GM11168 (cell line): ENCODE measurements around the gene FAM53B.

Source experiments
- in situ Hi-C: fragments of 300-500 bp; cut with MboI; formaldehyde crosslinking; loops from one replicate; pipeline ENCODE4 v1.12.0; 2022; ENCODE audit warnings: low sequenced_read_pairs; ENCODE audit not compliant: unreplicated experiment

FAM53B gene

DNA sequence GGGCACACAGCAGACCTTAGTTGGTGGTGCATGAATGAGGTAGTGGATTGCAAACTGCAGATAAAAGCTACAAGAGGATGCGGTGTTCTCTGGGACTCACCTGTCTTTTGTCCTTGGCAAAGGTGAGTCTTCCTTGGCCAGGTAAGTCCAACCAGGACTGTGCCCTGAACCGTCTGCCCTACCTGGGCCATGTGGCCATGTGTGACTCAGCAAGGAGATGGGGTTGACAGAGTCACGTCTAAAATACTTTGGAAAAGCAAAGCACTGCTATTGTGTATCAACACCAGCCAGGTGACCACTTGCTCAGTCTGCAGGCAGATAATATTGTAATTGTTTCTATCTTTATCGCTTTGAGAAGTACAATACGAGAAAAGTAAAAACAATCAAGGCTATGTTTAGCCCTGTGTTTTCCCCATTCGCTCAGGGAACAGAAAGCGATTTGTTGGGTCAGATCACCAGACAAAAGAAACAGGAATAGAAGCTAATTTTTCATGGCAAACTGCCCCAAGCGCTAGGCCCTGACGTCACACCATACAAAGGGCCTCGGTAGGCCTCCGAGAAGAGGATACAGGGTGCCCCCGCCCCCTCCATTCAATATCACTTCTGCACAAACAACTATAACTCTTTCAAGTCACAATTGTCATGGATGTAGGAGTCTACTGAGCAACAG, 57.3 kb downstream of the FAM53B start:
- in situ Hi-C loops: no loop called here

DNA sequence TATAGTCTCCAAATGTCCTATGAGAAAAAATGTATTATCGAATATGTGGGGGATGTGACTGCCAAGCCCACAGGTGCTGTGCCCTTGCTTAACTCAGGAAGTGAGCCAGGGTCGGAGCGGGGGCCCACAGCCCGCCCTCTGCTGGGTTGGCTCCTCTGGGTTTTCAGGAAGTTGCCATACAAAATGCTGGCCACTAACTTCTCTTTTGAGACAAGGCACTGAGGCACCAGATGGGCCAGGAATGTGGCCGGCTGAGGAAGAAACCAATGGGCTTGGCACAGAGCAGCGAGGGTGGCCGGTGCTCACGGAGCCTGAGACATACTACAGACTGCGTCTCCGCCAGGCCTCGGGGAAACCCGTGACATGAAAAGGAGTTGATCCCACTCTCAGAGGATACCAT, 58.9 kb downstream of the FAM53B start:
- in situ Hi-C loops: no loop called here

DNA sequence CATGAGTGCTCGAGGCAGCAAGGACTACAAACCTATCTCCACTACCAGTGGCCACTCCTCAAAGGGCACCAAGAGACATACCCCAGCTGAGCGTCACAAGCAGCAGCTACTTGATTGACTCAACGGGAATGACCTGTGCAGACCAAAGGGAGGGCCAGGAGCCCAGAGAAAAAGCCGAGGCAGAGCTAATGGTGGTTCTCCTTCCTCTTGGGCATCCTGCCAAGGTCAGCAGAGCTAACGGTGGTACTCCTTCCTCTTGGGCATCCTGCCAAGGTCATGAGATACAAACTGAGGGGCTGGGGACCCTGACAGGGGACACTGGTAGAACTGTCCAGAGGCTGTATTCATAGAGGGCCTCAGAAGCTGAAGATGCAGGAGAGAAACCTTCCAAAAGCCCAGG, 60.4 kb downstream of the FAM53B start:
- in situ Hi-C loops: no loop called here

DNA sequence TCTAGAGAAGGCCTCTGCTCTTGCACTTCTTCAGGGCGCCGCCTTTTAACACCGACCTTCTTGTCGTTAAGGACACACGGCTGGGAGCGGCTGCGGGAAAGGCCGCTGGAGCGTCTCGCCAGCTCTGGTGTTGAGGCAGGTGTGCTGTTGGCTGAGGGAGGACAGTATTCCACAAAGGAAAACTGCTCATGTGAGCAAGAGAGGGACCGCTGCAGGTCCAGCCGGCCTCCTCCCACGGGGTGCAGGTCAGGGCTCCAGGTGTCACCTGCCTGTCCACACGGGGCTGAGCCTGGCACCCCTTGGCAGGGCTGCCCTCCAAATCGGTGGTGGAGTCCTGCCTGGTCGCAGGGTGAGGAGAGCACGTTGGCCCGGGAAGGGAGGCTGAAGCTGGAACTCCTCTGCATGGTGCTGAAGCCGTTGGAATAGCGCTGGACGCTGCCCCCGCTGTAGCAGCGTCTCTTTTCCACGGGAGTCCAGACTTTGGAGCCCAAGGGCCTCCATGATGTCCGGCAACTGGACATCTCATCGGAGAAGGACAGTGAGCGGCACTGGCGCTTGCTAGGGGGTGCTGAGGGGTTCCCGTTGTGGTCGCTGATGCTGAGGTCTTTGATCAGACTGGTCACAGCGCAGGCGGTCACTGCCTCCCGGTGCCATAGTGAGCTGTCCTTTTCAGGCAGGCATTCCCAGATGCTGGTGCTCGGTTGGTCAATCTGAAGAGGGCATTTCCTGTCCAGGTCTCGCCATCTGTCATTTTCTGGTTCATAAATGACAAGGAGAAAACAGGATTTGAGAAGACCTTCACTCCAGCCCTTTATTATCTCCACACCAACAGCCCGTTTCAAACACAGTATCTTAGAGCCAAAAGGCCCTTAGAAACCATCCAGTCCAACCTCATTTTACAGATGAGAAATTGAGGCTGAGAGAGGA, 62.3 kb downstream of the FAM53B start:
- in situ Hi-C loops: no loop called here

DNA sequence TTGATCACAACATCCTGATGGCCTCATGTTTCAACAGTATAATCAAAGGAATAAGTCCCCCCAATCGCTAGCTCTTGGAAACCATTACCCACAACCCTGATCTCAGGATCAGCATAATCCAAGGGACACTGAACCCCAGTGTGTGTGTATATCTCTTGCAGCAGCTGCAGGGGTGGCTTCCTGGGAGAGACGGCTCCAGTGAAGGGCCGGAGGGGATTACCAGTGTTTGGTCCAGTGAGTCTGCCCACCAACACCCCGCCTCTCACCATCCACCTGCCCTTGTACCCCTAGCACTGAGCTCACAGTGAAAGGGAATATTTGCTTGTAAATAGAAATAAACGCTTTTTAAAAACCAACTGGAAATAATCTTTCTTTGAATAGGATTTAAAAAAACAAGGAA, 63.1 kb downstream of the FAM53B start:
- in situ Hi-C loops: no loop called here

DNA sequence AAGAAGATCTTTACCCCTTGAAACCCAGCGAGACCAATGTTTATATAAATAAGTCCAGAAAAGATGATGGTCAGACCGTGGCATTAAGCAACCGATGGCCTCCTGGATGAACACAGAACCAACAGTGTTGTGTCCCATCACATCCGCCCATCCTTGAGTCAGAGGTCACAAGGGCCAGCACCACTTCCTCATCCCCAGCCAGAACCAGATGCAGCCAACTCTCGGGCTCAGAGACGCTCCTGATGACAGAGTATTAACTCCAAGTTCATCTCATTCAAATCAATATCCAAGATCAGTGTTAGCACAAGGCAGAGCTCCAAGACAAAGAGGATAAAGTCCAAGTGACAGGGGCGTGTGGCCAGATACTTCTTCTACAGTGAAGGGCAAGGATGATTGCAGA, 63.5 kb downstream of the FAM53B start:
- in situ Hi-C loops: no loop called here

DNA sequence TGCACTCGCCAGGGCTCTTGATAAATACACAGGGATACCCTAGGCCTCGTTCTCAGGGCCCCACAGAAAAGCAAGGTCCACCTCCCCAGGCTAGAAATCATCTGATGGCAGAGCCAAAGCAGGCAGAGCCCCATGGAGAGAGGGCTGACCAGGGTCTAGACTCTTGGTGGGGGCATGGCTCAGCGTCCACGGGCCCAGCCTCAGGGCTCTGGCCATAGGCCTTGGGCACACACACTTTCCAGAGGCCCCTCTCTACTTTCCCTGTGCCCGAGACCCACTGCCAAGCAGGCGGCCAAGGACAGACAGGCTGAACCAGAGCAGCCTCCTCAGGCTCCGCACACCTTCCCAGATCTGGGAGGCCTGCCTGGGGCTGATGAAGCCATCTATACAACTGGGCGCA, 64.8 kb downstream of the FAM53B start:
- in situ Hi-C loops: no loop called here

DNA sequence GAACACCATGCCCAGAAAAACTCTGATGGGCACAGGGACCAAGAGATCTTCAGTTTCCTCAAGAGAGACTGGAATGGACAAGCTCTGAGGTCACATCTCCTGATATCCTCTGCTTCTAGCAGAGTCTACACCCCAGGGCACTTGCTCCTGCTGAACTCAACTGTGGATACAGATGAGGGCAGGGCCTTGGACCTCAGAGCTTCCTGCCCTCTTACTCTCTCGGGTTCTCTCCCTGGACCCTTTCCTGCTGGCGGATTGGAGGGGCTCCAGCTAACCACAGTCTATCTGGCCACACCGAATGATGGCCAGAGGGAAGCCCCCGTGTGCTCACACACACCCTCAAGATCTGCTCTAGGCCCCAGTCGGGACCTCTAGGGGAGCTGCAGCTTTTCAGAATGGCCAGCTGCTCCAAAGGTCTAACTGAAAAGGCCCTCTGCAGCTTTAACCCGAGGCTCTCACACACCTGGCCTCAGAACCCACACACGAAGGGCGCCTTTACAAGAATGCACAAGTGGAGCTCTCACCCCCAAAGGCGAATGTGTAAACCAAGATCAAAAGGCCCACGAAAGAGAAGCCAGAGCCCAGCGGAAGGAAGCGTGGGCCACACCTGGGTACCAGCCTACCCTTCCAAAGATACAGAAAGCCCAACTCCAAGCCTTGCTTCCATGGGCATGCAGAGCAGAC, 65.5 kb downstream of the FAM53B start:
- in situ Hi-C loops: no loop called here

DNA sequence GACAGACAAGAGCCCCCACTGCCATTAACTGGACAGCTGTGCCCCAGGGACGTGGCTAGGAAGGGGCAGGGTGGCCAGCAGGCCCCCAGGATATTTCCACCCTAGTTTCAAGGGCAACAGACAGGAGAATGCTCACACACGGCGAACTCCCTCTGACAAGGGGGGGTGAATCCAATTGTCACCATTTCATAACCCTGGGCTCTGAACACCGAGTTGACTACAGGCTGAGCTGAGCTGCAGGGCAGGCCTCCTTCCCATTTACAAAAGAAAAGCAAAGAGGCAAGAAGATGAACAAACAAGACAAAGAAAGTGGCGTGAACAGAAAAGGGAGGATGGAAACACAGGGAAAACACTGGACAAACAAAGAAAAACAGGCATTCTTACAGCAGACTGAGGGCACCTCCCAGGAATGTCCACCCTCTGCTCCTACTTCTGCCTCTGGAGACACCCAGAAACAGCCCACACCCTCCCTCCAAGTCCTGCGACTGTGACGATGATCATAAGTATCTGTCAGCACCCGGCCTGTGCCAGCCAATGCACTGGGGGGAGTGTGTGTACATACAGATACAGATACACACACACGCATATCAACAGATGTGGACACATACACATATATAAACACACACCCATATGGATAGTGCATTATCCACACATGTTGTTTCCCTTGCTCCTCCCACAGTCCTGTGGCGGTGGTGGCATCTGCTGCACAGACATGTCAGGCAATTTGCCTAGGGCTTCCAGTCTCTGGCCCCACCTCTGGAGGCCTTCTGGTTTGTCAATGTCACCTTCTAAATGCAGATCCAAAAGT, 66.2 kb downstream of the FAM53B start:
- in situ Hi-C loops: no loop called here

DNA sequence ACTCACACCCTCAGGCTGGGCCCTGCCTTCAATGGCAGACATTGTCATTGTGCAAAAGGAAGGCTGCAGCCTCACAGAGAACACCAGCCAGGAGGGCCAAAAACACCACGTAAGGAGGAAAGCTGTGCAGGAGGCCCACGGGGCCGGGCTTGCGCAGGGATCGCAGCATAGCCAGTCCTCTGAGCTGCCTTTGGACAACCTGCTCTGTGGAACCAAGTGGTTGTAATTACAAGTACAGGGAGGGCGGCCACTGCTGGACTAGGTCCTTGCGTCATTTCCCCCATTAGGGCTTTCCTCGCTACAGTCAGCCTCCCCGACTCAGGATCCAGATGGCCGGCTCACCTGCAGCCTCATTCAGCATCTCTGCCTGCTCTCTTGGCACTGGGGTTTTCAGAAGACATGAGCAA, 66.9 kb downstream of the FAM53B start:
- in situ Hi-C loops: no loop called here

DNA sequence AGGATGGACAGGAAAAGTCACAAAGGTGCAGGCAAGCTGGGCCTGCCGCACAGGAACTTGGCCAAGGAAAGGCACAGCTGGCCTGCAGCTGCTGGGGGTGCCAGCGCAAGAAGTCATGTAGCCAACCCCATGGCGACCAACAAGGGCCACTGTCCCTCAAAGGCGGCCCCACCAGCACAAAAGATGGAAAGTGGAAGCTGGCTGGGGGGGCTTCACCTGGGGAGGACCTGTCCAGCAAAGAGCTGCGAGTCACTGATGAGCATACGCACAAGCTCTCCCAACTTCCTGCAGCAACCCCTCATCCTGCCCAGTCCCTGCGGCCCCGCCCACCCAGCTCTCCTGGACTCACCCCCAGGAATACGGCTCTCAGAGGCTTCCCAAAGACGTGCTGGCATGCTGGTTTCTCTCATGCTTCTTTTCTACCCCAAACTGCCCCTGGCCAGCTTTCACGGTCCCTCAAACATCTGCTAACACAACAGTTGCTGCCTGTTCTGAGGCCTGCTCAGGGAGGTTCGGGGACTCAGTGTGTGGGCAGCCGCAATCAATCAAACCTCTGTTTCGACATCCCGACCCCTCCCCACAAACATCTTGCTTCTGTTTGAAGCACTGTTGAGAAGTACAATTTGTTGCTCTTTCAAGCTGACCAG, 67.6 kb downstream of the FAM53B start:
- in situ Hi-C loops: no loop called here

DNA sequence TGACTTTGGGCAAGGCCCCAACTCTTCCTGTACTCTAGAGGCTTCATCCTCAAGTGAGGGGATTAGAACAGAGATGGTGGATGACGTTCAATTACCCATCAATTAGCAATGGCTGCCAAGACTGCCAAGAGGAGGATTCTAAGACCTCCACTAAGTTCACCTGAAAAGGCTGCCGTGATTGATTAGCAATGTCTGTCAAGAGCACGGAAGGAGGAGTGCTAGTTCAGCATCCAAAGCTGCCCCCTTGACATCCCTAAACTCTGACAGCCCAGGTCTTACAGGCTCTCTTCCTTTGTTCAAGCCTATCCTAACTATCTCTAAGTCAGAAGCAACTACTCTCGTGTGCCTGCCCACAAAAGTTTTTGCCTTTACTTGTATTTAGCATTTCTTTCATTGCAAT, 68.4 kb downstream of the FAM53B start:
- in situ Hi-C loops: no loop called here

DNA sequence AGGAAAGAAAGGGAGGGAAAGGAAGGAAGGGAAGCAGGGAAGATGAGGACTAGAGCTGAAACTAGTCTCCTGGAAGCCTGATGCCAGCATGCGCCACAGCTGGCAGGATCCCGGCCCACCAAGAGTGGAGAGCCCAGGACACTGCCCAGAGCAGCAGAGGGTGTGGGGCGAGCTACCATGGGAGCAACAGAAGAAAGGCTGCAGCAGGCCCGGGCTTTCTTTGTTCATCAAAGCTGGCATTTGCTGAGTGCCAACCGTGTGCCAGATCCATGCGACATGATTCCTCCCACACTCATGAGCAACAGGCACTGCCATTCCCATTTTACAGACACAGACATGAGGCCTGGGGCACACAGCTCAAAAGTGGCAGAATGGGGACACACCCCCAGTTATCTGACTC, 68.9 kb downstream of the FAM53B start:
- in situ Hi-C loops: no loop called here

DNA sequence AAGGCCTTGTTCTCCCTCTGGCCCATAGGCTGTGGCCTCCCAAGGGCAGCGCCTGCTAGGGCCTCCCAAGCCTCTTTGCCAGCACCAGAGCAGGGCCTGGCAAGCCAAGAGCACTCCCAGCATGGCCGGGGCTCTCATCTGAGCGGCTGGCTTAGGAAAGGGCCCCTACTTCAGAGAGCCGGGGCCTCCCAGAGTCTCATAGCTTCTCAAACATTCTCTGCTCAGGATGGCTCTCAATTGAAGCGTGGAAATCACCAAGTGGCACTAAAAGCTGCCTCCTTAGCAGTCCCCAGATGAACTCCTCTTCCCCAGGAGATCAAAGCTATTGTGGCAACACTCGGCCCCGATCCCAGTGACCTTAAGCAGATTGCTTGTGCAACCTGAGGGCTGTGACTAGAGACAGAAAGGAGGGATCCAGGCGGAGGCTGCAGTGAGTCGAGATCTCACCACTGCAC, 69.4 kb downstream of the FAM53B start:
- in situ Hi-C loops: no loop called here

DNA sequence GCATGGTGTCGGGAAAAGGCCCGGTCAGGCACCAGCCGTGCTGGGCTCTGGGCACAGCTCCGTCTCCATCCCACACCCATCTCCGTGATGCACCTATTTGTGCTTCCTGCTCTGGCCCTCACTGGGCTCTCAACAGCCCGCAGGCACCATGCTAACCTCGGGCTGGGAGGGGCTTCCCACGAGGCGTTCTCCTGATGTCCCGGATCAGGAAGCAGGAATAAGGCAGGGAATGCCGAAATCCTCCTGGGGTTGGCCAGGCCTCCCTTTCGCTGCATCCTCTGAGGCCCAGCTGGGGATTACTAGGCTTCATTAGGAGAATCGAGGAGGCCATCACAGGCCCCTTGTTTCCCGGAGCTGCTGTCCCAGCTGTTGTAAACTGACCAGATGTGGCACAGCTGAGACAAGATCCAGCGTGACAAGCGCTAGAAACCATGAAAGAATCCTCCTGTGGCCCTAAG, 72.0 kb downstream of the FAM53B start:
- in situ Hi-C loops: no loop called here

DNA sequence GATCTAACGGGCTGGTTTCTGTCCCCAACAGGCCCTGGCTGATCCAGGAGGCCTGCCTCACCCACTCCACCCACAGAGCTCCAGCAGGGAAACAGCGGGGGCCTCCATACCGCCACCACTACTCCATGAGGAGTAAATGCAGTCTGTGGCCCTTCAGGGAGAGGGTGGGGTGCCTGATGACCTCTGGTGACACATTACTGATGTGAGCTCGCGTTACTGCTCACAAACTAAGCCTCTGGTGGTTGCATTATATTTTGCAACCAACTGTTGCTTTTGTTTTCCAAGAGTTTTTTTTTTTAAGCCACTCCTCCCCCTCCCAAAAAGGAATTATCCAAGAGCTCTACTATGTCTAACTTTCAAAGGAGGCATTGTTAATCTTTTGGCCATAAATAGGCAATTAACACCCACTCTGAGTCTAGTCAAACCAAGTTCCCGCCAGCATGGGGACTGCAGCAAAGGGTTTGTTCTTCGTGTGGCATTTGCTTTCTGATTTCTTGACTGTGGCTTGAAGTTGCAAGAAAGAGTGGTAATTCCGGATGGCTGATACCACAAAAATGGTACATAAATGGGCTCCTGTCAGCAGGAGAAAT, 72.6 kb downstream of the FAM53B start:
- in situ Hi-C loops: no loop called here

DNA sequence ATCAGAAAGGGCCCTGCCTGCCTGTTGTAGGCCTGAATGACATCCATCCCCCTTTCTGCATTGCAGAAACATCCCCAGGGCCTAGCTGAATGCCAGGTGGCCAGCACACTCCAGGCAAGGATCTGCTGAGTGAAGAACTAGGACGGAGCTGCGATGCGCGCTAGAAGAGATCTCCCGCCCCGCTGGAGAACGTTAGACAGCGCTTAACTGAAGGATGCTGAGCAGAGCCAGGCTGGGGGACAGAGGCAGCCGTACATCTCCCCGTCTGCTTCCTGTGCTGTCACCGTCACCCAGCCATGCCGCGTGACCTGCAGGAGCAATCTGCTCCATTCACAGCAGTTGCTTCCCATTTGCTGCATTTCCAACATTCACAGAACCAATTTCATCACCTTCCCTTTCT, 73.3 kb downstream of the FAM53B start:
- in situ Hi-C loops: no loop called here

DNA sequence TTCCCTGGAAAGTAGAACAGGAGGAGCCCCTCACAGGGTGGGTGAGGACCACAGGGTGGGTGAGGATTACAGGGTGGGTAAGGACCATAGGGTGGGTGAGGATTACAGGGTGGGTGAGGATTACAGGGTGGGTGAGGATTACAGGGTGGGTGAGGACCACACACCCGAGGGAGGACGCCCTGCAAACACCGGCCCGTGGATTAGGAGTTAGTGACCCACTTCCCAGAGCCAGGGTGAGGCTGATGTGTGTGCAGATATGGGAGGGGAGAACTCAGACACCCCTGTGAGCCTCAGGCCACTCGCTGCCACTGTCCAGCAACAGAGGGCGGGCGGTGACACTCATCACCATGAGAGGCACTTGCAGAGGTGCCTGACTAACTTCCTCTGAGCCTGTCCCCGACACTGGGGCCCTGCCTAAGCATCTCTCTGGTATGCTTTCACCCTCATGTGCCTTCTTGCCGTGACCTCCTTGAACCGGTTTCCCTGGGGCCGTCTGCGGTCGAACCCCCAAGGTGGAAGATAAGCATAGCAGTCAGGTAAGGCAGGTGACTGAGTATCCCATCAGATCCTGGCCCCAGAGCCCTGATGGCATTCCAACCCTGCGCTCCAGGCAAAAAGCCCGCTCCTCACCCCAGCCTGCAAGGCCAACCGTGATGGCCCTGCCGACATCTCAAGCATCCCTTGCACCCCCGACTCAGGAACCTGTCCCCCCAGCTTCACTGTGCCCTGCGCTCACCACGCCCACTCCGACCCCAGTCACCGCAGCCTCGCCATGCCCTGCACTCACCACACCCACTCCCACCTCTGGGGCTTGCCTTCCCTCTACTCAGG, 74.1 kb downstream of the FAM53B start:
- in situ Hi-C loops: no loop called here
